Nephron progenitor cell (in vitro differentiated cells): ENCODE data around the gene KLHL29.

Experiments
- DNase-seq: peaks from one replicate; pipeline ENCODE4 v3.0.0; 2021
- H3K27ac Mint-ChIP-seq: 2 replicates; pipeline ENCODE4 v1.8.0; 2021; ENCODE audit warnings: mild to moderate bottlenecking, moderate library complexity, mixed read lengths
- H3K27me3 Mint-ChIP-seq: 2 replicates; pipeline ENCODE4 v1.8.0; 2021; ENCODE audit warnings: mild to moderate bottlenecking, low read depth, mixed read lengths; ENCODE audit not compliant: poor library complexity
- H3K36me3 Mint-ChIP-seq: 2 replicates; pipeline ENCODE4 v1.8.0; 2021; ENCODE audit warnings: low read depth, mixed read lengths
- H3K4me1 Mint-ChIP-seq: 2 replicates; pipeline ENCODE4 v1.8.0; 2021; ENCODE audit warnings: mixed read lengths
- H3K4me3 Mint-ChIP-seq: 2 replicates; pipeline ENCODE4 v1.8.0; 2021; ENCODE audit warnings: mild to moderate bottlenecking, moderate library complexity, mixed read lengths
- H3K9me3 Mint-ChIP-seq: 2 replicates; pipeline ENCODE4 v1.8.0; 2021; ENCODE audit warnings: mild to moderate bottlenecking, moderate library complexity, mixed read lengths
- CTCF ChIP-seq: fragments of 200-600 bp; sonication (generic); IDR thresholded peaks from 2 replicates; pipeline ENCODE4 v1.5.0; 2021; ENCODE audit warnings: antibody characterized with exemption

Gene KLHL29

DNA sequence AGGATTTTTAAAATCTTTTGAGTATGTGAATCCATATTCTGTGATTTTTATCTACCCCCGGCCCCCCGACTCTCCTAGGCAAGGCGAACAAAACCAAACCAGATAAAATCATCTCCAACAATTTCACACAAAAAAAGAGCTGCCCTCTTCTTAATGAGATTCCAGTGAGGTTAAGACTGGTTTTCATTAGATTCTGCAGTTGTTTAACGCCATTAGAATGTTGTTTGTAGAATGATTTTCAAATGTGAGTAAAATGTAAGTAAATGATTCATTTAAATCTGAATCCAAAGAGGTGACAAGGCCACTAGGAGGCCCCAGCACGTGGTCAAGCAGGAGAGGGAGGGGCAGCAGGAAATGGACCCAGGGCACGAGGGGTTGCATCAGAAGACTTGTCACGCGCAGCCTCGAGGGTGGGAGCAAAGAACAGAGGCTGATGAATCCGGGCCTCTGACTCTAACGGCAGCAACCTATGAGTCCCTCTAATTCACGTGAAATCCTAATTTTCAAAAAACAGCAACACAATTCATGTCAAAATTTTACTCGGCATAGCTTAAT is 24.3 kb upstream of the KLHL29 start:
- DNase-seq = no peak
- no peak overlapping the region for H3K27ac Mint-ChIP-seq
- H3K27me3 Mint-ChIP-seq = peaks cover 21% of the 10 kb centered on the region
- no peak overlapping the region for H3K4me3 Mint-ChIP-seq
- H3K9me3 Mint-ChIP-seq = no peaks in the 10 kb centered on the region
- no peak for TF ChIP-seq CTCF
- no peaks in the 10 kb centered on the region for H3K4me1 Mint-ChIP-seq
- no peaks in the 10 kb centered on the region for H3K36me3 Mint-ChIP-seq

- DNase-seq = no peak
- Mint-ChIP-seq H3K4me3 (no peak overlapping the region), H3K9me3 (no peaks in the 10 kb centered on the region), H3K4me1 (no peaks in the 10 kb centered on the region), H3K27me3 (peaks cover 22% of the 10 kb centered on the region), H3K36me3 (no peaks in the 10 kb centered on the region), H3K27ac (no peak overlapping the region)
- TF ChIP-seq CTCF = no peak
These were observed 23.8 kb upstream of the KLHL29 start for GRCh38 chr2:23361152-23361551.

- Mint-ChIP-seq H3K9me3 (no peaks in the 10 kb centered on the region), H3K27ac (no peak overlapping the region), H3K36me3 (no peaks in the 10 kb centered on the region), H3K4me3 (no peak overlapping the region), H3K4me1 (no peaks in the 10 kb centered on the region), H3K27me3 (peaks cover 29% of the 10 kb centered on the region)
- no peak for DNase-seq
- TF ChIP-seq CTCF = no peak
These were observed 21.7 kb upstream of the KLHL29 start for GRCh38 chr2:23363268-23363667.

- no peak overlapping the region for H3K27ac Mint-ChIP-seq
- H3K4me1 Mint-ChIP-seq = no peaks in the 10 kb centered on the region
- no peak for DNase-seq
- H3K27me3 Mint-ChIP-seq = peaks cover 32% of the 10 kb centered on the region
- H3K4me3 Mint-ChIP-seq = no peak overlapping the region
- H3K9me3 Mint-ChIP-seq = no peaks in the 10 kb centered on the region
- H3K36me3 Mint-ChIP-seq = no peaks in the 10 kb centered on the region
- no peak for TF ChIP-seq CTCF
These were observed 21.1 kb upstream of the KLHL29 start for GRCh38 chr2:23363831-23364230.

GRCh38 chr2:23366720-23367119 is 18.3 kb upstream of the KLHL29 start:
- Mint-ChIP-seq H3K4me1 (no peaks in the 10 kb centered on the region), H3K27ac (no peak overlapping the region), H3K4me3 (no peak overlapping the region), H3K9me3 (no peaks in the 10 kb centered on the region), H3K27me3 (peaks cover 27% of the 10 kb centered on the region), H3K36me3 (no peaks in the 10 kb centered on the region)
- no peak for TF ChIP-seq CTCF
- no peak for DNase-seq

DNA sequence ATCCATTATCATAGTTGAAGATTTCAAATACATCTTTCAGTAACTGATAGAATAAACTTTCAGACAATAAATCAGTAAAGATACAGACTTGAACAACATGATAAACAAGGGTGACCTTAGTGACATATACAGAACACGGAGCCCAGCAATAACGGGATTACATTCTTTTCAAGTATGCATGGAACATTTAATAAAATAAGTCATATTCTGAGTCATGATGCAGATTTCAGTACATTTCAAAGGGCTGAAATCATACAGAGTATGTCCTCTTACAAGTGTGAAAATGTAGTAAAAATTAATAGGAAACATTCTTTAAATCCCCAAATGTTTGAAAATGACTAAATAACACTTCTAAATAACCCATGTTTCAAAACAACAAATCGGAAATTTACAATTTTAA is 17.2 kb upstream of the KLHL29 start:
- Mint-ChIP-seq H3K4me3 (no peak overlapping the region), H3K36me3 (no peaks in the 10 kb centered on the region), H3K27ac (no peak overlapping the region), H3K27me3 (peaks cover 25% of the 10 kb centered on the region), H3K4me1 (no peaks in the 10 kb centered on the region), H3K9me3 (no peaks in the 10 kb centered on the region)
- no peak for TF ChIP-seq CTCF
- no peak for DNase-seq
